HG02981 (cell line): Measurements from ENCODE around the gene MEOX2.

ENCODE experiments used
- ATAC-seq: cut with Tn5 transposase; IDR thresholded peaks from one replicate; pipeline ENCODE4 v1.9.1; 2021; ENCODE audit warnings: mild to moderate bottlenecking, moderate library complexity; ENCODE audit not compliant: unreplicated experiment

Gene MEOX2

GRCh38 chr7:15618275-15618674, 68.2 kb downstream of the MEOX2 start:
- no peak for ATAC-seq

DNA sequence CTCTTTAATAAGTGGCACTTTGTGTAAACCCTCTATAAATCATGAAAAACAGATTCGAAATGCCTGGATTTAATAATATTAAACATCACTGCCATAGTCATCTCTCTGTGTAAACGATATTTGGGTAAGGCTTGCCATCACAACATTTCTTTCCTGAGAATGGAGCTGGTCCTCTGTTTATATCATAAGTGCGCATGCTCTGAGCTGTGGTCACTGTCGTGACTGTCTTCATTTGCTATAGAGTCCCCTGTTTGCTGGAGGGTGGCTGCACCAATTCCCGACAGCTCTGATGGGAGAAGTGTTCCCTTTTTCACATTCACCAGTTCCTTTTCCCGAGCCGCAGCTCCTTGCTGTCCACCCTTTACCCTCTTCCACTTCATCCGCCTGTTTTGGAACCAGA, 74.3 kb downstream of the MEOX2 start:
- ATAC-seq = no peak

GRCh38 chr7:15610503-15610902, 76.0 kb downstream of the MEOX2 start:
- ATAC-seq = no peak

- no peak for ATAC-seq
These were observed 77.2 kb downstream of the MEOX2 start for GRCh38 chr7:15609287-15609686.

DNA sequence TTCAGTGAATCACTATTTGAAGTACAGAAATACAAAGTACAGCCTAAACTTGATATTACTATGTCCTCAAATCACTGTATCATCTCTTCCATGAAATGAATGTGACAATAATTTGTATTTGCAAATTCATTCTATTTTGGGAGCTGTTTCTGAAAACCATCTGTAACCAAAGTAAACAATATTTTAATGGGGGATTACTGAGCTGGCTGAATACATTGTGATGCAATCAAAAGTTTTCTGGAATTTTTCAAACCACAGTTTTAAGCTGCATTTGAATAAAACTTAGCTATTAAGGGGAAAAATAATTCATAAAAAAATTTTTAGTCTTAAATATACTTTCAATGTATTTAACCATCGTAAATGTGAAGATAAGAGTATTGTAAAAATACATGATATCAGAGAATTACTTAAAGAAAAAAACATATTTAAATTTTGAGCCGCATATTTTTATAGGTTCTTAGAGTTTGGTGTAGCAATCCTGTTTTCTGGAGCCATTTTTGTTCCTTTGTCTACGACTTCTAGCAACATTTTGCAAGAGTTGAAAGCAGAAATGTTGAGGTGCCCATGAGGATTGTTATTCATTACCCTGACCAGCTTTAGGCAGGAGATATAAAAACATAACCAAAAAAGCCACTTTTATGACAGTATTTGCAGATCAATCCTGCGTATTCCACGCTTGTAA, 78.8 kb downstream of the MEOX2 start:
- no peak for ATAC-seq

DNA sequence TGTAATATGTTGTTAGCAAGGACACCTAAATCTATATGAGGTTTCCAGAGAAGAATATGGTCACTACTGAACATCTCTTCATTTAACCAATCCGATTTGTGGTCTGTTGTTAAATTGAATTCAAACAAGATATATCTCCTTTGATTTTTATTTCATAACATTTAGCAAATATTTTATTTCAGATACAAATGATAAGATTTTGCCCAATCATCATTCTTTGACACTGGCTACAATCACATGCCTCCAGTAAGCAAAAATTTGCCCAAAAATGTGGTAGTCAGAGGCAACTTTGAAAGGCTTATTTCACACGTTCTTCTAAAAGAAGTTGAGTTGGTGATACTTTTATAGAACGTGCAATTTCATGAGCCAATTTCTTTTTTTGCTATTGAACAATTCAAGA, 79.9 kb downstream of the MEOX2 start:
- no peak for ATAC-seq

- ATAC-seq = no peak
These were observed 82.3 kb downstream of the MEOX2 start for GRCh38 chr7:15604166-15604565.

GRCh38 chr7:15603124-15603523, 83.4 kb downstream of the MEOX2 start:
- no peak for ATAC-seq

- no peak for ATAC-seq
These were observed 84.2 kb downstream of the MEOX2 start for GRCh38 chr7:15602236-15602635.

DNA sequence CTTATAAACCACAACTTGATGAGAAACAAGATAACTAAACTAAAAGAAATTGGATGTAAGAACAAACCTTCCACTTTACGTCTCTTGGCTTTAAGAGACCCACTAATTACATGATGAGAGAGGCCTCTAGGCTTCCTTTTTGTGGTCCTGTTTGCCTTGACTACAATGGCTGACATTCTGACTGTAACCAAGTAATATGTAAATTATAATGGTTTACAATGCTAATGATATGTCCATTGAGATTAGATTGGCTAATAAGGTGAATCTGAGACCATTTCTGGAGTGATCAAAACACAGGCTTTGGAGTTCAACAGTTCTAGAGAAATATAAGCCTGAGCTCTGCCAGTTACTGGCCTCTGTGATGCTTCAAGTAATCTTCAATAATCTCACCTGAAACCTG, 85.3 kb downstream of the MEOX2 start:
- ATAC-seq = no peak

- no peak for ATAC-seq
These were observed 86.2 kb downstream of the MEOX2 start for GRCh38 chr7:15600298-15600697.

- ATAC-seq = no peak
These were observed 92.0 kb downstream of the MEOX2 start for GRCh38 chr7:15594461-15594860.

DNA sequence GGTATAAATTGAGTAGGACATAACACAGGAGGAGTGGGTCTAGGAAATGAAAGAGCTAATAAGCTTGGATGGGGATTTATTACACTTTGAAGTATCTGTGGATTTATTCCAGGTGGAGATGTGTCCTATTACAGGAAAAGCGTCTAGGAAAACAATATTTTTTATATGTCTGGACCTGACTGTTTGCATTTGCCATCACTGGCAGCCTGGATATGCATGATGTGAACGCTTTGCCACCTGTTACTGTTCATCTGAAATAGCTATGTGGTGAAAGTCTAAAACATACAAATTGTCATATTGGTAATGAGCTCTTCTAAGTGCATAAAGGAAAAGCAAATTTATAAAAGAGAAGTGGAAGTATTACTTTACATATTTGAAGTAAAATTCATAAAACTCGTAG, 93.1 kb downstream of the MEOX2 start:
- no peak for ATAC-seq

GRCh38 chr7:15586266-15586665, 100.2 kb downstream of the MEOX2 start:
- no peak for ATAC-seq

- no peak for ATAC-seq
These were observed 101.9 kb downstream of the MEOX2 start for GRCh38 chr7:15584575-15584974.

- no peak for ATAC-seq
These were observed 103.7 kb downstream of the MEOX2 start for GRCh38 chr7:15582773-15583172.

DNA sequence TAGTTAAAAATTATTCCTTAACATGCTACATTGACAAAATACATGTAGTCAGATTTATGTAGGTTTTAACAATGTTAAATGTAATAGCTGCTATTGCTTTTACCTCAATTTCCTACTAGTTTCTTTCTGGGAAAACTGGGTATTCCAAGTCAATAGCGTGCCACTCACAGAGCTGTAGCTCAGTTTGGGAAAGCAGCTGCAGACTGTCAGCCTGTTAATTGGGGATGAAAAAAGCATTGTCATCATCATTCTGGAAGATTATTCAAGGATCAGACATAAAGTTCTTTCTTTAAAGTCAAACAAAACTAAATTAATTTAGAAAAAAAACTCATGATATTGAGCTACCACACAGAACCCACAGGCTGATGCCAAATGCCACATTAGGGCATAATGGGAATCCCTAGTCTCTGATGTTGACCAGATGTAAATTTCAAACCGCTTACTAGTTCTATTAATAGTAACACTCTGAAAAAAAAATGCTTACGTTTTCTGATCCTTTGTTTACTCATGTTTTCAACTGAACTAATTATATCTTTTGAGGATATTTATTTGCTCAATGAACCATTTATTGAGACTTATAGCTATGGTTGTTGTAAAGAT, 105.0 kb downstream of the MEOX2 start:
- ATAC-seq = no peak

GRCh38 chr7:15580604-15581351, 105.7 kb downstream of the MEOX2 start:
- ATAC-seq = no peak

DNA sequence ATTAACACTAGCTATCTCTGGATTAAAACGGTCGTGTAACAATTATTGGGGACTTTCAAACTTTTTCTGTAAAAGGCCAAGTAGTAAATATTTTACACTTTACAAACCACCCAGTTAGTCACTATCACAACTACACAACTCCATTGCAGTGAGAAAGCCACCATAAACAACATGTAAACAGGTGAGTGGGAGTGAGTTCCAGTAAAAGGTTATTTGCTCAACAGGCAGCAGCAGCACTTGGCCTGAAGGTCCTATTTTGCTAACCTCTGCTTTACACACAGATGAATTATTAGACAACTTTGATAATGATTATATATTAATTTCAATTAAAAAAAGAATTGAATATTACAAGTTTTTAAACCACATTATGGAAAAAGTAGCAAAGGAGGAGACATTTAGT, 108.9 kb downstream of the MEOX2 start:
- ATAC-seq = no peak

GRCh38 chr7:15571301-15571878, 115.1 kb downstream of the MEOX2 start:
- ATAC-seq = no peak

GRCh38 chr7:15567652-15568051, 118.8 kb downstream of the MEOX2 start:
- ATAC-seq = no peak

DNA sequence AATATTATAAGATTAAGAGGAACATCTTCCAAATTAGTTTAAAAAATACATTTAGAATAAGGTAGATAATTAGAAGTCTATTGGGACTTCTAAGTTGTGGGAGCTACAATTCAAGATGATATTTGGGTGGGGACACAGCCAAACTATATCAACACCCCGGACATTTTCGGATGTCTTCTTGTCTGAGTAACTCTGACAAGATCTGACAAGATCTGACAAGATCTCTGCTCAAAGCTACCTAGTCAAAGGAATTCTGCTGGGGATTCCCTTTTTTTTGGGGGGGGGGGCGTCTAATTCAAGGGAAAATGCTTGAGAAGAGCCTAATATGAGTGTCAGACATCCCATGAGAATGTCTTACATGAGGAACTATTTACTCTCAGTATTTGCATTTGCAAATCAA, 119.4 kb downstream of the MEOX2 start:
- ATAC-seq = no peak
